Astrocyte of the spinal cord (primary cell): ENCODE measurements around the gene RAG1.

Experiments
- DNase-seq: peaks from one replicate; pipeline ENCODE4 v3.0.0; 2011; ENCODE audit warnings: low read depth, low spot score
- H3K4me3 ChIP-seq: 2 replicates; pipeline ENCODE4 v1.5.1; 2011; ENCODE audit warnings: low read depth, mild to moderate bottlenecking, low read length, moderate library complexity
- CTCF ChIP-seq: IDR thresholded peaks from 2 replicates; pipeline ENCODE4 v1.5.1; 2012; ENCODE audit warnings: low read depth, mild to moderate bottlenecking, low read length, inconsistent platforms
- in situ Hi-C: cut with HindIII; loops from 2 replicates; pipeline ENCODE4 v1.10.0; 2017; ENCODE audit warnings: low sequenced_read_pairs

The RAG1 gene

GRCh38 chr11:36557991-36558390 is 9.8 kb upstream of the RAG1 start:
- no peak for TF ChIP-seq CTCF
- DNase-seq, result no peak

GRCh38 chr11:36558571-36559413 is 9.0 kb upstream of the RAG1 start:
- H3K4me3 ChIP-seq, result no peak overlapping the region
- DNase-seq, result no peak
- no peak for TF ChIP-seq CTCF
- in situ Hi-C loops, result no loop called here

More at GRCh38 chr11:36557991-36558390, 9.8 kb upstream of the RAG1 start:
- in situ Hi-C loops, result no loop called here
- H3K4me3 ChIP-seq, result no peak overlapping the region

DNA sequence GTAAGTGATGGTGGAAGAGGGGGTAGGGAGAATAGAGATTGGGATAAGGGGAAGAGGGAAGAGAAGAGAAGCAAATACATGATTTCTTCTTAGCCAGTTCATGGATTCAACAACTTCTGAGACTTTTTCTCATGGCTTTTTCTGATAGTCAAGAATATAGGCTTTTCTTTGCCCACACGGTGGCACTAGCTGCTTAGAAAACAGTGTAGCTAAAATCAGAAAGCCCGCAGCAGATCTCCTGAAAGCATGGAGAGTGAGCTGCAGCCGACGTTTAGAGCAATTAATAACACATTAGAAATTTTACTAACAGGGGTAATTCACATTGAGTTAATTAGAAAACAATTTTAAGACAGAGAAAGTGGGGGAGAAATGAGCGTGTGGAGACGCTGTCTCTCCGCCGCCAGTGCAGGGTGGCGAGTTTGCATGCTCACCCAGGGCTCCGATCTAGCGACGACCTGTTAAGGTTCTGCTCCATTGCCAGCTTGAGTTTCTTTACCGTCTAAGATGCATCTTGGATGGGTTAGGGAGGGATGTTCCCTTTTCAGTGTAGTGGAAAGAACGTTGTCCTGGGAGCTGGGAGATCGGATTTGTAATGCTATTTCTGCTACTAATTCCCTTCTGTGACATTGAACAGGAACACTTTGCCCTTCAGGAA is 3.3 kb upstream of the RAG1 start:
- peak; percentile 67 for DNase-seq

GRCh38 chr11:36565031-36565610 is 2.7 kb upstream of the RAG1 start:
- H3K4me3 ChIP-seq, result no peak overlapping the region
- no peak for TF ChIP-seq CTCF
- DNase-seq, result no peak
- in situ Hi-C loops, result no loop called here

More for the DNA sequence above, 3.3 kb upstream of the RAG1 start:
- peak; percentile 66 for TF ChIP-seq CTCF
- H3K4me3 ChIP-seq, result peak overlapping the region; percentile 2
- in situ Hi-C loops, result no loop called here

- no peak for DNase-seq
- in situ Hi-C loops, result no loop called here
- no peak for TF ChIP-seq CTCF
Observed at GRCh38 chr11:36566407-36567053, 1.3 kb upstream of the RAG1 start.

DNA sequence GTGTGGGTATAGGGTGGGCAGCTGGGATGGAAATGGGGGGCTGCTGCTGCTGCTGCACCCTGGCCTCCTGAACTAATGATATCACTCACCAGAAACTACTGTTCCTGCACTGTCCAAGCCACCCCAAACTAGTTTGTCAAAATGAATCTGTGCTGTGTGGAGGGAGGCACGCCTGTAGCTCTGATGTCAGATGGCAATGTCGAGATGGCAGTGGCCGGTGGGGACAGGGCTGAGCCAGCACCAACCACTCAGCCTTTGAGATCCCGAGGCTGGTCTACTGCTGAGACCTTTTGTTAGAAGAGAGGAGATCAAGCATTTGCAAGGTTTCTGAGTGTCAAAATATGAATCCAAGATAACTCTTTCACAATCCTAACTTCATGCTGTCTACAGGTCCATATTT is 1.3 kb downstream of the RAG1 start:
- TF ChIP-seq CTCF, result no peak
- H3K4me3 ChIP-seq, result no peak overlapping the region
- DNase-seq, result no peak
- in situ Hi-C loops, result no loop called here

More at GRCh38 chr11:36566407-36567053, 1.3 kb upstream of the RAG1 start:
- H3K4me3 ChIP-seq, result no peak overlapping the region
